ENCODE measurements around the gene ADIPOR2.

DNA sequence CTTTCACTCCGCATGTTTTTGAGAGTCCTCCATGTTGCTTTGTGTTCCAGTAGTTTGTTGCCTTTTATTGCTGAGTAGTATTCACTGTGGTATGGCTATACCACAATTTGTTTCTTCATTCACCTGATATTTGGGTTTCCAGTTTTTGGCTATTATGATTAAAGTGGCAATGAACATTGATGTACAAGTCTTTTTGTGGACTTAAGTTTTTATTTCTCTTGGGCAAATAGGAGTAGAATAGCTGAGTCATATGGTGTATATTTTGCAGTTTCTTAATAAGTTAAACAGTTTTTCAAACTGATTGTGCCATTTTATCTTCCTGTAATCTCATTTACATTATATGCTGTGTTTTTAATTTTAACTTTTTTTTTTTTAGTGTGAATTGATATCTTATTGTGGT, 16.2 kb downstream of the ADIPOR2 start:
- TF ChIP-seq, protein P1, sequence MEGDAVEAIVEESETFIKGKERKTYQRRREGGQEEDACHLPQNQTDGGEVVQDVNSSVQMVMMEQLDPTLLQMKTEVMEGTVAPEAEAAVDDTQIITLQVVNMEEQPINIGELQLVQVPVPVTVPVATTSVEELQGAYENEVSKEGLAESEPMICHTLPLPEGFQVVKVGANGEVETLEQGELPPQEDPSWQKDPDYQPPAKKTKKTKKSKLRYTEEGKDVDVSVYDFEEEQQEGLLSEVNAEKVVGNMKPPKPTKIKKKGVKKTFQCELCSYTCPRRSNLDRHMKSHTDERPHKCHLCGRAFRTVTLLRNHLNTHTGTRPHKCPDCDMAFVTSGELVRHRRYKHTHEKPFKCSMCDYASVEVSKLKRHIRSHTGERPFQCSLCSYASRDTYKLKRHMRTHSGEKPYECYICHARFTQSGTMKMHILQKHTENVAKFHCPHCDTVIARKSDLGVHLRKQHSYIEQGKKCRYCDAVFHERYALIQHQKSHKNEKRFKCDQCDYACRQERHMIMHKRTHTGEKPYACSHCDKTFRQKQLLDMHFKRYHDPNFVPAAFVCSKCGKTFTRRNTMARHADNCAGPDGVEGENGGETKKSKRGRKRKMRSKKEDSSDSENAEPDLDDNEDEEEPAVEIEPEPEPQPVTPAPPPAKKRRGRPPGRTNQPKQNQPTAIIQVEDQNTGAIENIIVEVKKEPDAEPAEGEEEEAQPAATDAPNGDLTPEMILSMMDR (conservative IDR thresholded peaks at IDR 0.05 in 1 of 2, IDR thresholded peaks at IDR 0.05 in 1 of 2; ENCODE audit: low read depth in 1 of 2, low read length in 2 of 2) = no peak
- no peak for TF ChIP-seq EZH2 (IDR thresholded peaks at IDR 0.05; ENCODE audit: low read length, missing control alignments)

All from fibroblast of lung (primary cell).